ENCODE results near the gene IGFL1.
"Not testable (repeated sequence)": the region's sequence is repeated elsewhere in the genome, so short reads cannot be mapped to it uniquely, and the experiment has no call there.

Gene IGFL1

GRCh38 chr19:46212592-46212991 is 16.9 kb upstream of the IGFL1 start:
- 91% methylated on average over 5 of the region's 5 CpGs for WGBS
- H3K9ac ChIP-seq (ENCODE audit: low read depth, low read length); H3K27me3 ChIP-seq (ENCODE audit: insufficient read depth, low read length); H3K4me3 ChIP-seq (ENCODE audit: low read length); H3K27ac ChIP-seq (ENCODE audit: low read depth, low read length); H3K36me3 ChIP-seq (ENCODE audit: insufficient read depth, low read length); H3K9me3 ChIP-seq (ENCODE audit: insufficient read depth, low read depth, low read length): not testable (repeated sequence)
- H3K4me1 ChIP-seq (ENCODE audit: insufficient read depth, low read length): peaks cover 19% of the 10 kb centered on the region; the same call in 1 of the 2 replicates

GRCh38 chr19:46213156-46213555 is 16.4 kb upstream of the IGFL1 start:
- Histone ChIP-seq H3K36me3 (ENCODE audit: insufficient read depth, low read length) (no peaks in the 10 kb centered on the region), H3K4me1 (ENCODE audit: insufficient read depth, low read length) (peaks cover 19% of the 10 kb centered on the region; the same call in 1 of the 2 replicates), H3K9ac (ENCODE audit: low read depth, low read length) (no peak overlapping the region), H3K4me3 (ENCODE audit: low read length) (no peak overlapping the region), H3K27ac (ENCODE audit: low read depth, low read length) (no peak overlapping the region), H3K9me3 (ENCODE audit: insufficient read depth, low read depth, low read length) (no peaks in the 10 kb centered on the region), H3K27me3 (ENCODE audit: insufficient read depth, low read length) (no peaks in the 10 kb centered on the region)
- WGBS: 87% methylated on average over 11 of the region's 11 CpGs

GRCh38 chr19:46213806-46214205 is 15.7 kb upstream of the IGFL1 start:
- H3K27me3 ChIP-seq (ENCODE audit: insufficient read depth, low read length): no peaks in the 10 kb centered on the region
- WGBS: 95% methylated on average over 19 of the region's 19 CpGs
- H3K4me1 ChIP-seq (ENCODE audit: insufficient read depth, low read length): peaks cover 19% of the 10 kb centered on the region; the same call in 1 of the 2 replicates
- H3K27ac ChIP-seq (ENCODE audit: low read depth, low read length): no peak overlapping the region
- no peaks in the 10 kb centered on the region for H3K9me3 ChIP-seq (ENCODE audit: insufficient read depth, low read depth, low read length)
- no peak overlapping the region for H3K4me3 ChIP-seq (ENCODE audit: low read length)
- H3K36me3 ChIP-seq (ENCODE audit: insufficient read depth, low read length): no peaks in the 10 kb centered on the region
- H3K9ac ChIP-seq (ENCODE audit: low read depth, low read length): no peak overlapping the region

- H3K4me3 ChIP-seq (ENCODE audit: low read length): no peak overlapping the region
- WGBS: 78% methylated on average over 4 of the region's 4 CpGs
- H3K36me3 ChIP-seq (ENCODE audit: insufficient read depth, low read length): no peaks in the 10 kb centered on the region
- H3K4me1 ChIP-seq (ENCODE audit: insufficient read depth, low read length): peaks cover 11% of the 10 kb centered on the region; the same call in 1 of the 2 replicates
- no peaks in the 10 kb centered on the region for H3K9me3 ChIP-seq (ENCODE audit: insufficient read depth, low read depth, low read length)
- H3K9ac ChIP-seq (ENCODE audit: low read depth, low read length): no peak overlapping the region
- no peak overlapping the region for H3K27ac ChIP-seq (ENCODE audit: low read depth, low read length)
- no peaks in the 10 kb centered on the region for H3K27me3 ChIP-seq (ENCODE audit: insufficient read depth, low read length)
Measured at GRCh38 chr19:46216612-46217011, 12.9 kb upstream of the IGFL1 start.

- WGBS: 87% methylated on average over 7 of the region's 9 CpGs
Measured at GRCh38 chr19:46217476-46217875, 12.1 kb upstream of the IGFL1 start.

GRCh38 chr19:46218160-46218559 is 11.4 kb upstream of the IGFL1 start:
- H3K4me1 ChIP-seq (ENCODE audit: insufficient read depth, low read length): no peaks in the 10 kb centered on the region
- H3K36me3 ChIP-seq (ENCODE audit: insufficient read depth, low read length): no peaks in the 10 kb centered on the region
- H3K4me3 ChIP-seq (ENCODE audit: low read length): no peak overlapping the region
- no peak overlapping the region for H3K27ac ChIP-seq (ENCODE audit: low read depth, low read length)
- H3K27me3 ChIP-seq (ENCODE audit: insufficient read depth, low read length): no peaks in the 10 kb centered on the region
- H3K9me3 ChIP-seq (ENCODE audit: insufficient read depth, low read depth, low read length): no peaks in the 10 kb centered on the region
- 13% methylated on average over 6 of the region's 6 CpGs for WGBS
- no peak overlapping the region for H3K9ac ChIP-seq (ENCODE audit: low read depth, low read length)

More at GRCh38 chr19:46217476-46217875, 12.1 kb upstream of the IGFL1 start:
- Histone ChIP-seq H3K9me3 (ENCODE audit: insufficient read depth, low read depth, low read length) (no peaks in the 10 kb centered on the region), H3K9ac (ENCODE audit: low read depth, low read length) (no peak overlapping the region), H3K4me1 (ENCODE audit: insufficient read depth, low read length) (0 out of 2 replicates have a peak, but pooled peaks cover 3% of the 10 kb centered on the region), H3K27me3 (ENCODE audit: insufficient read depth, low read length) (no peaks in the 10 kb centered on the region), H3K27ac (ENCODE audit: low read depth, low read length) (no peak overlapping the region), H3K36me3 (ENCODE audit: insufficient read depth, low read length) (no peaks in the 10 kb centered on the region), H3K4me3 (ENCODE audit: low read length) (no peak overlapping the region)

GRCh38 chr19:46220038-46220615 is 9.4 kb upstream of the IGFL1 start:
- H3K4me3 ChIP-seq (ENCODE audit: low read length): no peak overlapping the region
- no peaks in the 10 kb centered on the region for H3K4me1 ChIP-seq (ENCODE audit: insufficient read depth, low read length)
- no peaks in the 10 kb centered on the region for H3K9me3 ChIP-seq (ENCODE audit: insufficient read depth, low read depth, low read length)
- H3K27me3 ChIP-seq (ENCODE audit: insufficient read depth, low read length): no peaks in the 10 kb centered on the region
- no peak overlapping the region for H3K27ac ChIP-seq (ENCODE audit: low read depth, low read length)
- WGBS: 90% methylated on average over 8 of the region's 8 CpGs
- H3K9ac ChIP-seq (ENCODE audit: low read depth, low read length): no peak overlapping the region
- no peaks in the 10 kb centered on the region for H3K36me3 ChIP-seq (ENCODE audit: insufficient read depth, low read length)

- Histone ChIP-seq H3K4me1 (ENCODE audit: insufficient read depth, low read length) (no peaks in the 10 kb centered on the region), H3K27me3 (ENCODE audit: insufficient read depth, low read length) (no peaks in the 10 kb centered on the region), H3K4me3 (ENCODE audit: low read length) (no peak overlapping the region), H3K36me3 (ENCODE audit: insufficient read depth, low read length) (no peaks in the 10 kb centered on the region), H3K9ac (ENCODE audit: low read depth, low read length) (no peak overlapping the region), H3K9me3 (ENCODE audit: insufficient read depth, low read depth, low read length) (no peaks in the 10 kb centered on the region), H3K27ac (ENCODE audit: low read depth, low read length) (no peak overlapping the region)
- WGBS: 83% methylated on average over 1 of the region's 2 CpGs
Measured at GRCh38 chr19:46221152-46221551, 8.4 kb upstream of the IGFL1 start.

GRCh38 chr19:46221981-46222610 is 7.4 kb upstream of the IGFL1 start:
- WGBS: 53% methylated on average over 7 of the region's 7 CpGs
- no peaks in the 10 kb centered on the region for H3K27me3 ChIP-seq (ENCODE audit: insufficient read depth, low read length)
- H3K9ac ChIP-seq (ENCODE audit: low read depth, low read length): no peak overlapping the region
- no peak overlapping the region for H3K27ac ChIP-seq (ENCODE audit: low read depth, low read length)
- H3K4me3 ChIP-seq (ENCODE audit: low read length): no peak overlapping the region
- H3K4me1 ChIP-seq (ENCODE audit: insufficient read depth, low read length): no peaks in the 10 kb centered on the region
- no peaks in the 10 kb centered on the region for H3K9me3 ChIP-seq (ENCODE audit: insufficient read depth, low read depth, low read length)
- no peaks in the 10 kb centered on the region for H3K36me3 ChIP-seq (ENCODE audit: insufficient read depth, low read length)

GRCh38 chr19:46223787-46224186 is 5.8 kb upstream of the IGFL1 start:
- not testable (repeated sequence) for H3K9ac ChIP-seq (ENCODE audit: low read depth, low read length)

GRCh38 chr19:46224773-46225172 is 4.8 kb upstream of the IGFL1 start:
- Histone ChIP-seq H3K4me1 (ENCODE audit: insufficient read depth, low read length) (no peaks in the 10 kb centered on the region), H3K4me3 (ENCODE audit: low read length) (no peak overlapping the region), H3K9ac (ENCODE audit: low read depth, low read length) (no peak overlapping the region), H3K36me3 (ENCODE audit: insufficient read depth, low read length) (no peaks in the 10 kb centered on the region), H3K27me3 (ENCODE audit: insufficient read depth, low read length) (no peaks in the 10 kb centered on the region), H3K9me3 (ENCODE audit: insufficient read depth, low read depth, low read length) (no peaks in the 10 kb centered on the region), H3K27ac (ENCODE audit: low read depth, low read length) (no peak overlapping the region)
- 91% methylated on average over 3 of the region's 3 CpGs for WGBS

More at GRCh38 chr19:46223787-46224186, 5.8 kb upstream of the IGFL1 start:
- H3K27ac ChIP-seq (ENCODE audit: low read depth, low read length); H3K36me3 ChIP-seq (ENCODE audit: insufficient read depth, low read length); H3K4me1 ChIP-seq (ENCODE audit: insufficient read depth, low read length); H3K4me3 ChIP-seq (ENCODE audit: low read length); H3K9me3 ChIP-seq (ENCODE audit: insufficient read depth, low read depth, low read length); H3K27me3 ChIP-seq (ENCODE audit: insufficient read depth, low read length): not testable (repeated sequence)
- 64% methylated on average over 8 of the region's 10 CpGs for WGBS

All from HUES64 (cell line).